ENCODE results near the gene MORF4L1.
"Not testable (repeated sequence)": the region's sequence is repeated elsewhere in the genome, so short reads cannot be mapped to it uniquely, and the experiment has no call there.

Gene MORF4L1

DNA sequence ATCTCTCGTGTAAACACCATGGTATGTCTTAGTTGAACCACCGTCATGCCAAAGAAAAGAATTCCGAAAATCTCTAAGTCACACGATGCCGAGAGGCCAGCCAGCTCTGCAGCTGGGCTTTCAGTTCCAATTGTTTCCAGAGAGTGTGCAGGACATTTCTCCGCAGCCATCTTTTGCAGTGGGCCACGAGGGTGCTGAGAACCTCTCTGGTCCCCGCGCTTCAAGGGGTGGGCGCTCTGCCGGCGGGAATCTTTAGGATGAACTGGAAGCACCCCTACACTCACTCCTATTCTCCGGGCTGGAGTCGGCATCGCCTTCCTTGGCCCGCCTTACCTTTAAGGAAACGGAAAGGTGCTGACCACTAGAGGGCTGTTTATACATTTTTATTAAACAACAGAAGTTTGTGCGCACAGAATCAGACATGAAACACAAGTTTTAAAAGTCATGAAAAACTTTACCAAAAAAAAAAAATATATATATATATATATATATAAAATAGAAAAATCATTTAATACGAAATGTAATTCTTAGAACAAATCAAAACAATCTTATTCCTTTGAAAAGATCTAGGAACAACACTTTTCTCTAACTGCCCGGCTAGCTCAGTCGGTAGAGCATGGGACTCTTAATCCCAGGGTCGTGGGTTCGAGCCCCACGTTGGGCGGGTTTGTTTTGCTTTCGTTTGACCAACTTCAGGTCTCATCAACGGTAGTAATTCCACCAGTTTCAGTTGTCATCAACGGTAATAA lies 12.5 kb upstream of the MORF4L1 start:
- no peak for DNase-seq (ENCODE audit: low read depth, low spot score)

DNA sequence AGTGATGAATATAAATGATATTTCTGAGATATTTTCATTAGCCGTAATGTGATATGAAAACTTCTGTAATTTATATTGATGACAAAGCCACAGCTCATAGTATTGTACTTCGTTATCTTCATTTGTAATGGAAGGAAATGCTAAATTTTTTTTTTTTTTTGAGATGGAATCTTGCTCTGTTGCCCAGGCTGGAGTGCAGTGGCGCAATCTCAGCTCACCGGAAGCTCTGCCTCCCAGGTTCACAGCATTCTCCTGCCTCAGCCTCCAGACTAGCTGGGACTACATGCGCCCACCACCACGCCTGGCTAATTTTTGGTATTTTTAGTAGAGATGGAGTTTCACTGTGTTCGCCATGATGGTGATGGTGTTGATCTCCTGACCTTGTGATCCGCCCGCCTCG lies 7.1 kb upstream of the MORF4L1 start:
- not testable (repeated sequence) for DNase-seq (ENCODE audit: low read depth, low spot score)

GRCh38 chr15:78866031-78866430 lies 6.7 kb upstream of the MORF4L1 start:
- not testable (repeated sequence) for DNase-seq (ENCODE audit: low read depth, low spot score)

GRCh38 chr15:78866803-78867202 lies 5.9 kb upstream of the MORF4L1 start:
- no peak for DNase-seq (ENCODE audit: low read depth, low spot score)

DNA sequence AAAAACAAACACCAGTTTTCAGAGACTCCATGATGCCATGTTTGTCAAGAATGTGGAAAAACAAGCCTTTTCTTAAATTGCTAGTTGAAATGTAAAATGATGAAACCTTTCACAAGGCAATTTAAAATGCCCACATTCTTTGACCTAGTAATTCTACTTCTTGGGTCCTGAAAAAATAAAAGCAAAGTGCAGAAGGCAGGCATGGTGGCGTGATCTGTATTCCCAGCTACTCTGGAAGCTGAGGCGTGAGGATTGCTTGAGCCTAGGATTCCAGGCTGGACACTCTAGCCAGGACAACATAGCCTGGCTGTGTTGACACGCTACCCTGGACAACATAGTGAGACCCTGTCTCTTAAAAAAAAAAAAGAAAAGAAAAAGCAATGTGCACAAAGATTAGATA lies 4.3 kb upstream of the MORF4L1 start:
- no peak for DNase-seq (ENCODE audit: low read depth, low spot score)

- DNase-seq (ENCODE audit: low read depth, low spot score) = not testable (repeated sequence)
These were observed 1.1 kb upstream of the MORF4L1 start for GRCh38 chr15:78871483-78872127.

- no peak for DNase-seq (ENCODE audit: low read depth, low spot score)
These were observed 492 bp downstream of the MORF4L1 start for GRCh38 chr15:78872972-78873792.

DNA sequence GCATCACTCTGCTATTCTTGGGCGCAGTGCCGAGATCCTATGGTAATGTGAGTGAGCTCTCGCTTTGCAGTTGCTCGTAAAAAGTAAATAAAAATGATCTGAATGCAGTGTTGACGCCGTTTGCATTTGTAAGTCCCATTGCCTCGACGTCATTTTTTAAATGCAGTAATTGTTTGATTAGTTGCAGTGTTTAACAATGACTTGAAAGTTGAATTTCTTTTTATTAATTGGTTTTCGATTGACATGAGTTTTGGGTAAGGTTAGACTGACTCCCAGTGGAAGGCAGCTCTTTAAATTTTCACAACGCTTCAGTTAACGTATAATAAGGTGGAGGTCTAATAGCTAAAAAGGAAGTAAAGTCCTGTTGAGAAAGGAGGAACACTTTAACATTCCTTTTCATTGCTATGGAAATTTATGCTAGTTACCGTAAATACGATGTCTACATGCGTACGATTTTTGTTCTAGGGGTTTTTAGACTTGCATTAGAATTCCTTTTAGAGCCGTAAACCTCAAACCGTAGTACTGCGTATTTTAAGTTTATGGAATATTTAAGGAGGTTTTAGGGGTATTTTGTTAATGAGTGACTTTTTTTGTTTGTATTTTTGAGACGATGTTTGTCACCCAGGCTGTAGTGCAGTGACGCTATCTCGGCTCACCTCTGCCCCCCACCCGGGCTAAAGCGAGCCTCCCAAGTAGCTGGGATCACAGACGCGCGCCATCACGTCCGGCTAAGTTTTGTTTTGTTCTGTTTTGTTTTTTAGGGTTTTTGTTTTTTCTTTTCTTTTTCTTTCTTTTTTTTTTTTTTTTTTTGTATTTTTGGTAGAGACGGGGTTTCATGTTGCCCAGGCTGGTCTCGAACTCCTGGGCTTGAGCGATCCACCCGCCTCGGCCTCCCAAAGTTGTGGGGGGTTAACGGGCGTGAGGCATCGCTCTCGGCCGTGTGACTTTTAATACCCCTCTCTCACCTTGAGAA lies 1.4 kb downstream of the MORF4L1 start:
- no peak for DNase-seq (ENCODE audit: low read depth, low spot score)

- DNase-seq (ENCODE audit: low read depth, low spot score) = no peak
These were observed 2.6 kb downstream of the MORF4L1 start for GRCh38 chr15:78875107-78875914.

DNA sequence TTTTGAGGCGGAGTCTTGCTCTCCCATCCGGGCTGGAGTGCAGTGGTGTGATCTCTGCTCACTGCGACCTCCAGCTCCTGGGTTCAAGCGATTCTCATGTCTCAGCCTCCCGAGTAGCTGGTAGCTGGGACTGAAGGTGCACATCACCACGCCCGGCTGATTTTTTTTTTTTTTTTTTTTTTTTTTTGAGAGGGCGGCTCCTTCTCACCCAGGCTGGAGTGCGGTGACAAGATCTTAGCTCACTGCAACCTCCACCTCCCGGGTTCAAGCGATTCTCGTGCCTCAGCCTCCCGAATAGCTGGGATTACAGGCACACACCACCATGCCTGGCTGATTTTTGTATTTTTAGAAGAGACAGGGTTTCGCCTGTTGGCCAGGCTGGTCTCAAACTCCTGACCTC lies 4.3 kb downstream of the MORF4L1 start:
- not testable (repeated sequence) for DNase-seq (ENCODE audit: low read depth, low spot score)

DNA sequence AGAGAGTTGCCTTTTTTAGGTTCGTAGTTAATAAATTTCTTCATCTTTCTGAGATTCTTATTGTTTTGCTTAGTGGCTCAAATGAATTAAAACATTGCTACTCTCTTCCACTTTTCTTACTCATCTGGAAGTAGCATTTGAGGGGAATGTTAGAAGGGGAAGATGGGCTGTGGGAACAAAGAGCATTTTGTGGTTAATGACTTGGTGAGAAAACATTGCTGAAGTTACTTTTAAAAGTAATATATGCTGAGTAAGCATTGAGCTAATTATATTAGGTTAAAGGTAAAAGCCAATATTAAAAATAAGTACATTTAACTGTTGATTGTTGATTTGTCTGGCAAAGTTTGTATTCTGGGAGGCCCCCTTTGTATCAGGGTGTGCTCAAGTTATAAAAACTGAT lies 5.7 kb downstream of the MORF4L1 start:
- no peak for DNase-seq (ENCODE audit: low read depth, low spot score)

DNA sequence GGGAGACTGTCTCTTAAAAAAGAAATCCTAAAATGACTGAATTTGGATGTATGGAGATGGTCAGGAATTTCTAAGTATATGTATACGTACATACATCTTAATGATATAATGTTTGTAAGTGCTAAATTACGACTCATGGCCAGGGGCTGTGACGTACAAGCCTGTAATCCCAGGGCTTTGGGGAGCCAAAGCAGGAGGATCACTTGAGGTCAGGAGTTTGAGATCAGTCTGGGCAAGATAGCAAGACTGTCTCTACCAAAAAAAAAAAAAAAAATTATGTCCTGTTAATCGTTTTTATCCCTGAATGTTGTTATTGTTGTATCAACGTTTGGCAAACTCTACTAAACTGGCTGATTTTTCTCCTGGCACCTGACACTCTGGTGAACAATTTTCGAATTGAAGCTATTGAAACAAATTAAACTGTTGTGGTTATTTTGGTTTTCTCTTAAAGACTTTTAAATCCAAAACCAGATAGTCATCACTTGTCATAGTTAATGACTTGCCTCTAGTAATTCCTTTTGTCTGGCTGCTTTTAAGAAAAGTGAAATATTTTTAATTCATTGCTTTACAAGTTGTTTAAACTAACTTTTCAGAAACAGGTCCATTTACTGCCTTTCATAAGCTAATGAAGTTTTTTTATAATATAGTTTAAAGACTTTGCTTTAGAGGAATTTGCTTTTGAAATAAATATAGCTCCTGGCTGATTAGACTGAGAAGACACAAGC lies 7.0 kb downstream of the MORF4L1 start:
- no peak for DNase-seq (ENCODE audit: low read depth, low spot score)

- DNase-seq (ENCODE audit: low read depth, low spot score) = no peak
These were observed 7.5 kb downstream of the MORF4L1 start for GRCh38 chr15:78880242-78880533.

DNA sequence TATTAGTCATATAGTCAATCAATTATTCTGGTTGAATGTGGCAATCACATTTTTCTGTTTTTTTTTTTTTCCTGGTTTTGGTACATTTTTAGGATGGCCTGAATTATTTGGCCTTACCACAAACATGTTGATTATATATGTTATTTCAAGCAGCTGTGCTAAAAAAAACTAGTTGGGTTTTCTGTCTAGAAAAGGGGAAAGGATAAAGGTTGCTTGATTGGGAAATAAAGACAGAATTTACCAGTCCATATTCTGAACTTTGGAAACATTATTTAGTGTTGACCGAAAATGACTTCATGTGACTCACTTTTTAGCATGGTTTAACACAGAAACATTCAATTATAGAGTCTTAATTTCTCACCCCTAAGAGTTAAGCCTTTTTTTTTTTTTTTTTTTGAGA lies 8.1 kb downstream of the MORF4L1 start:
- DNase-seq (ENCODE audit: low read depth, low spot score) = no peak

DNA sequence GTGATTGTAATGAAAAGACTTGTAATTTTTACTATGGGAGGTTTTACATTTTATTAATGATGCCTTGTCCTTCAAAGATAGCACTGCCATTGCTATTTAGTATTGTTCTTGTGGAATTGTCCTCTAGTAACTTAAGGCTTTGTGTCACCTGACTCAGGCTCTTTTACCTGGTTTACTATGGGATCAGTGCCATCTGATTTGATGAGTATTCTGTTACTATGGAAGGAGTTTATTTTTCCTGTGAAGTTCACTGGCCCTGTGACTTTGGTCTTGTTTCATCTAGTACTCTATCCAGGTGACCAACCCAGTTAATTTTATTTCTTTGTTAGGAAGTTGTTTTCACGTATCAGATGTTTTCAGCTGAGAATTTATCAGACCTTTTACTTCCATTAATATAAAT lies 9.0 kb downstream of the MORF4L1 start:
- DNase-seq (ENCODE audit: low read depth, low spot score) = no peak

GRCh38 chr15:78889000-78889399 lies 16.3 kb downstream of the MORF4L1 start:
- no peak for DNase-seq (ENCODE audit: low read depth, low spot score)

GRCh38 chr15:78893538-78893937 lies 20.8 kb downstream of the MORF4L1 start:
- DNase-seq (ENCODE audit: low read depth, low spot score) = no peak

DNA sequence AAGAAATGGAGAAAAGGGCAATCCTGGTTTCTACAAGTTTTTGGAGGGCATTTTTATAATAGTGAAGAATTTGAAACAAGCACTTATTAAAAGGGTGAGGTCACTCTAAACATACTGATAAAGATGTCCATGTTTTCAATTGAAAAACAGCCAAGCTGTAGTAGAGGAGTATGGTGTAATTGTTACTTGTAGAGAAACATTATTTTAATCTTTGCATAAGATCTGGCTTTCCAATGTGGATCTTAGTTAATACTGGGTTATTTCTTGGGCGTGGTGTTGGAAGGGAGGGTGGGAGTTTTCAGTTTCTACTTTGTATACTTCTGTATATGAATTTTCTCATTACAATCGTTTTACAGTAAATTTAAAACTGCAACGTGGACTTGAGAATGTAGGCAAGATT lies 22.8 kb downstream of the MORF4L1 start:
- DNase-seq (ENCODE audit: low read depth, low spot score) = no peak

- DNase-seq (ENCODE audit: low read depth, low spot score) = no peak
These were observed 25.9 kb downstream of the MORF4L1 start for GRCh38 chr15:78898540-78898939.

All from iPS DF 19.7 (cell line).